Measurements from ENCODE around the gene DPH7. TPM values are rescaled to one million over a fixed set of nuclear protein-coding genes. Genes with fewer than 3 reads are reported as not detected.

Gene DPH7
- total and polyA plus RNA-seq, 12 donors: 11.7 to 51.4 (median 17.8) TPM

DNA sequence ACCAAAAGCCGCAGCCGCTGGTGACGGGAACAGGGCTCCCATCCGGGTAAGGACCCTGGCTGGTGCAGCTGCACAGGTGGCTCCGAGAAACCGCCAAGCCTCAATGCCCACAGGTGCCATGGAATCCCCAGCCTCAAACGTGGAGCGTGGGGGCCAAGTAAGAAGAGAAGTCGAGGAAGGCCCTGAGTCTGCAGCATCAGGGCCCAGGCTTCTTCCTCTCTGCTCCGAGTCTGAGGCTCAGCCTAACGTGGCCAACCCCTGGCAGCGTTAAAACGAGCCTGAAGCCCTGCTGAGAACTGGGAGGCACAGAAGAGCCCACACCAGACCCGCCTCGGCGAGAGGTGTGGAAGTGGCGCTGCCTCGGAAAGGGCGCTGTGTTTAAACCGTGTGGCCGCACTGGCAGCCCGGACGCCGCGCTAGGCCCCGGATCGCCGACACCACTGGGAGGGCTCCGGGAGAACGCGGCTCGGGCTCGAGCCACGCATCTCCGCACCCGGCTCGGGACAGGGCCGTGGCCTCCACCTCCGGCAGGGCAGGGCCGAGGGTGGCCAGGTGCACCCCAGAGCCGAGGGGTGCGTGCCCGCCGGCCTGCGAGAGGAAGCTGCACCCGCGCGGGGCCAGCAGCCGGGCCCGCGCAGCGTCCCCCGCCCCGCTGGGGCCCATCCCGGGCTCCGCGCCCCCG lies 10.9 kb upstream of the DPH7 start:
- Histone ChIP-seq H3K4me3 (peak overlapping the region; percentile 59 to 91 (median 64)), H3K27me3 (no peaks in the 10 kb centered on the region), H3K36me3 (peaks cover 0 to 38% (median 14%) of the 10 kb centered on the region in 9 donors), H3K27ac (peak overlapping the region in 5 of 10 donors; percentile 19 to 31 (median 22)), H3K9me3 (no peaks in the 10 kb centered on the region), H3K4me1 (peaks cover 10 to 25% (median 17%) of the 10 kb centered on the region in 9 donors)
- TF ChIP-seq, protein P1, sequence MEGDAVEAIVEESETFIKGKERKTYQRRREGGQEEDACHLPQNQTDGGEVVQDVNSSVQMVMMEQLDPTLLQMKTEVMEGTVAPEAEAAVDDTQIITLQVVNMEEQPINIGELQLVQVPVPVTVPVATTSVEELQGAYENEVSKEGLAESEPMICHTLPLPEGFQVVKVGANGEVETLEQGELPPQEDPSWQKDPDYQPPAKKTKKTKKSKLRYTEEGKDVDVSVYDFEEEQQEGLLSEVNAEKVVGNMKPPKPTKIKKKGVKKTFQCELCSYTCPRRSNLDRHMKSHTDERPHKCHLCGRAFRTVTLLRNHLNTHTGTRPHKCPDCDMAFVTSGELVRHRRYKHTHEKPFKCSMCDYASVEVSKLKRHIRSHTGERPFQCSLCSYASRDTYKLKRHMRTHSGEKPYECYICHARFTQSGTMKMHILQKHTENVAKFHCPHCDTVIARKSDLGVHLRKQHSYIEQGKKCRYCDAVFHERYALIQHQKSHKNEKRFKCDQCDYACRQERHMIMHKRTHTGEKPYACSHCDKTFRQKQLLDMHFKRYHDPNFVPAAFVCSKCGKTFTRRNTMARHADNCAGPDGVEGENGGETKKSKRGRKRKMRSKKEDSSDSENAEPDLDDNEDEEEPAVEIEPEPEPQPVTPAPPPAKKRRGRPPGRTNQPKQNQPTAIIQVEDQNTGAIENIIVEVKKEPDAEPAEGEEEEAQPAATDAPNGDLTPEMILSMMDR (IDR thresholded peaks at IDR 0.05): no peak
- WGBS, 2 donors: 10% methylated on average over 47 to 58 of the region's 58 CpGs
- no peak for DNase-seq
- ATAC-seq: no peak
- intact Hi-C loops (cut with DNase I): no loop called here

DNA sequence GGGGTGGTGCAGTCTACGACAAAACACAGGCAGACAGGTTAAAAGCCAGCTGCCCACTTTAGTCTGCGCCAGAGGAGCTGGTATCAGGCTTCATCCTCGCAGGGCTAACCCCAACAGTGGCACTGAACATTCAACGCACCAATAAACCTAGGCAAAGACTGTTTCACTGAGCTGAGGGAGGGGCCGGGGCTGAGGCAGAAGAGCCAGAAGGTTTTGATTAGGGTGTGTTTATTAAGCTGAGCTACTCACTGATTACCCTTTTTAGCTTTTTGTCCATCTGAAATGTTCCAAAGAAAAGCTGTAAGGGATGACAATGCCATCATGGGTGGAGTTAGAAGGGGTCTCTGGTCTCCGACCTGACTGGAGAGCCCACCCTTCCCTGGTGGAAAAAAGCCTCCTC lies 10.2 kb upstream of the DPH7 start:
- WGBS, 2 donors: 92% methylated on average over 6 of the region's 6 CpGs

DNA sequence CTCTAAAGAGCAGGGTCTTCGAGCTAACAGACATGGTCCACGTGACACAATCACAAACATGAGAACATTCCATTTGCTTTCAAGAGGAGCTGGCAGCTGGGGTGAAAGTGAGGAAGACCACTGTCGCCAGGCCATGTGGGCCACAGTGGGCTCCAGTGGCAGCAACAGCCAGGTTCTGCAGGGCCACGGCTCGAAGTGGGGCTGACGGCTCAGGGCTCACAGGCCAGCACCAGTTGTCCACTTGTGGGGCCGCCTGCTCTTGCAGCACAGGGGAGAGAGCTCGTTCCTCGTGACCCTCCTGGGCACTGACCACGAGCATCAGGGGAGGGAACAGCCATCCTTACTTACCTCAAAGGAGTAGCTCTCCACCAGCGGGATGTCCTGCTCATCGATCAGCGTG lies 9.6 kb upstream of the DPH7 start:
- DNase-seq (no peak), ATAC-seq (no peak)
- H3K27ac ChIP-seq: no peak overlapping the region
- intact Hi-C loops (cut with DNase I): no loop called here
- H3K4me3 ChIP-seq: no peak overlapping the region
- peaks cover 0 to 51% (median 17%) of the 10 kb centered on the region in 9 donors for H3K36me3 ChIP-seq
- TF ChIP-seq, protein P1 (IDR thresholded peaks at IDR 0.05): no peak
- no peaks in the 10 kb centered on the region for H3K9me3 ChIP-seq
- H3K27me3 ChIP-seq: no peaks in the 10 kb centered on the region
- H3K4me1 ChIP-seq: peaks cover 10 to 25% (median 17%) of the 10 kb centered on the region in 9 donors
- WGBS, 2 donors: 91 to 93% methylated on average over 13 of the region's 13 CpGs

More for the DNA sequence above, 10.2 kb upstream of the DPH7 start:
- H3K36me3 ChIP-seq: peaks cover 0 to 45% (median 14%) of the 10 kb centered on the region in 9 donors
- H3K4me3 ChIP-seq: peak overlapping the region in 4 of 10 donors; percentile 63 to 68 (median 66)
- H3K27me3 ChIP-seq: no peaks in the 10 kb centered on the region
- peaks cover 10 to 25% (median 17%) of the 10 kb centered on the region in 9 donors for H3K4me1 ChIP-seq
- intact Hi-C loops (cut with DNase I): no loop called here
- ATAC-seq (no peak), DNase-seq (no peak)
- H3K9me3 ChIP-seq: no peaks in the 10 kb centered on the region
- TF ChIP-seq, protein P1 (IDR thresholded peaks at IDR 0.05): no peak
- H3K27ac ChIP-seq: no peak overlapping the region

DNA sequence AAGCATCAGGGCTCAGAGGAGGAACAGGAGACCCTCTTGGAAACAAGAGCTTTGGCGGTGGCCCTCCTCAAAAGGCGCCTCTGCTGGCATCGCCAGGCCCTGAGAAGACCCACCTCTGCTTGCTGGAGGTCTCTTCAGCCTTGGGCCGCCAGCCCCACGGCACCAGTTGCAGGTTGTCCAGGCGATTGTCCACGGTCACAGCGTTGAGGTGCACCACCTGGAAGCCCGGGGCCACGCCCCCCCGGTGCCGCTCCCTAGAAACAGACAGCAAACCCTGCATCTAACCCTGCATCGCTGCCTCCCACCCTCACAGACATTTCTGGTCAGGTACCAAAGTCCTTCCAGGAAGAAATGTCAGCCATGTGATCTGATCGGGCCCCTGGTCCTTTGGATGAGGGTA lies 8.1 kb upstream of the DPH7 start:
- Histone ChIP-seq H3K27ac (no peak overlapping the region), H3K4me3 (no peak overlapping the region), H3K9me3 (no peaks in the 10 kb centered on the region), H3K4me1 (peaks cover 10 to 25% (median 17%) of the 10 kb centered on the region in 9 donors), H3K27me3 (no peaks in the 10 kb centered on the region), H3K36me3 (peaks cover 0 to 65% (median 26%) of the 10 kb centered on the region in 9 donors)
- no peak for DNase-seq
- intact Hi-C loops (cut with DNase I): no loop called here
- TF ChIP-seq, protein P1 (IDR thresholded peaks at IDR 0.05): no peak
- WGBS, 2 donors: 95 to 99% methylated on average over 14 of the region's 14 CpGs
- ATAC-seq: no peak

Measured in heart right ventricle (tissue), 16 donors.